ENCODE results near the gene LRMDA.
A peak's percentile ranks its signal among the peaks of the same experiment; 100 is the strongest.

LRMDA gene

GRCh38 chr10:75657351-75657750, 225.9 kb downstream of the LRMDA start:
- Histone ChIP-seq H3K4me3 (no peak overlapping the region), H3K27ac (no peak overlapping the region), H3K36me3 (no peaks in the 10 kb centered on the region), H3K27me3 (no peaks in the 10 kb centered on the region), H3K4me1 (peaks cover 0 to 93% (median 29%) of the 10 kb centered on the region in 4 donors), H3K9me3 (no peaks in the 10 kb centered on the region)
- no peak for TF ChIP-seq CTCF (IDR thresholded peaks at IDR 0.05)
- intact Hi-C loops (cut with DNase I; ENCODE audit: low total_unique reads), result no loop called here
- no peak for DNase-seq

GRCh38 chr10:75658036-75658435, 226.6 kb downstream of the LRMDA start:
- DNase-seq, result no peak
- Histone ChIP-seq H3K4me1 (peaks cover 0 to 92% (median 32%) of the 10 kb centered on the region in 4 donors), H3K27ac (no peak overlapping the region), H3K27me3 (no peaks in the 10 kb centered on the region), H3K36me3 (no peaks in the 10 kb centered on the region), H3K9me3 (no peaks in the 10 kb centered on the region), H3K4me3 (no peak overlapping the region)
- intact Hi-C loops (cut with DNase I; ENCODE audit: low total_unique reads), result no loop called here
- TF ChIP-seq CTCF (IDR thresholded peaks at IDR 0.05), result no peak

- Histone ChIP-seq H3K27me3 (no peaks in the 10 kb centered on the region), H3K4me3 (no peak overlapping the region), H3K36me3 (no peaks in the 10 kb centered on the region), H3K27ac (no peak overlapping the region), H3K4me1 (peaks cover 0 to 92% (median 37%) of the 10 kb centered on the region in 4 donors), H3K9me3 (no peaks in the 10 kb centered on the region)
- DNase-seq, result no peak
- intact Hi-C loops (cut with DNase I; ENCODE audit: low total_unique reads), result no loop called here
- TF ChIP-seq CTCF (IDR thresholded peaks at IDR 0.05), result no peak
Measured at GRCh38 chr10:75658496-75658895, 227.1 kb downstream of the LRMDA start.

GRCh38 chr10:75658915-75659314, 227.5 kb downstream of the LRMDA start:
- no peak for TF ChIP-seq CTCF (IDR thresholded peaks at IDR 0.05)
- intact Hi-C loops (cut with DNase I; ENCODE audit: low total_unique reads), result no loop called here
- Histone ChIP-seq H3K27me3 (no peaks in the 10 kb centered on the region), H3K27ac (no peak overlapping the region), H3K4me3 (no peak overlapping the region), H3K9me3 (no peaks in the 10 kb centered on the region), H3K4me1 (peaks cover 0 to 92% (median 39%) of the 10 kb centered on the region in 4 donors), H3K36me3 (no peaks in the 10 kb centered on the region)
- DNase-seq, result no peak

GRCh38 chr10:75660823-75661222, 229.4 kb downstream of the LRMDA start:
- H3K9me3 ChIP-seq, result no peaks in the 10 kb centered on the region
- no peaks in the 10 kb centered on the region for H3K36me3 ChIP-seq
- peak; percentile 34 to 68 for DNase-seq
- peak overlapping the region; percentile 29 to 51 for H3K27ac ChIP-seq
- intact Hi-C loops (cut with DNase I; ENCODE audit: low total_unique reads), result loop anchor here (5.0 kb wide), 1 partner anchor 259 kb away; the partner anchor contains the start of gene ZNF503
- H3K4me1 ChIP-seq, result peaks cover 0 to 85% (median 32%) of the 10 kb centered on the region in 4 donors
- no peak overlapping the region for H3K4me3 ChIP-seq
- TF ChIP-seq CTCF (IDR thresholded peaks at IDR 0.05), result no peak
- no peaks in the 10 kb centered on the region for H3K27me3 ChIP-seq

GRCh38 chr10:75662715-75663114, 231.3 kb downstream of the LRMDA start:
- no peak for TF ChIP-seq CTCF (IDR thresholded peaks at IDR 0.05)
- H3K27ac ChIP-seq, result peak overlapping the region; percentile 73 to 80
- intact Hi-C loops (cut with DNase I; ENCODE audit: low total_unique reads), result loop anchor here (5.0 kb wide), 1 partner anchor 260 kb away; the partner anchor contains the start of gene ZNF503
- peaks cover 0 to 67% (median 26%) of the 10 kb centered on the region in 4 donors for H3K4me1 ChIP-seq
- no peaks in the 10 kb centered on the region for H3K27me3 ChIP-seq
- DNase-seq, result peak; percentile 89
- no peaks in the 10 kb centered on the region for H3K36me3 ChIP-seq
- H3K9me3 ChIP-seq, result no peaks in the 10 kb centered on the region
- no peak overlapping the region for H3K4me3 ChIP-seq

Measured in tibial artery (tissue), 4 donors.